ENCODE results near the gene DHTKD1.
"Not testable (repeated sequence)": the region's sequence is repeated elsewhere in the genome, so short reads cannot be mapped to it uniquely, and the experiment has no call there.

Gene DHTKD1

GRCh38 chr10:12063483-12063818, 5.3 kb upstream of the DHTKD1 start:
- DNase-seq (ENCODE audit: low read depth), result no peak
- H3K4me3 ChIP-seq (ENCODE audit: low read length), result no peak overlapping the region
- no peak for TF ChIP-seq CTCF (conservative IDR thresholded peaks at IDR 0.05; ENCODE audit: low read depth, low read length)

DNA sequence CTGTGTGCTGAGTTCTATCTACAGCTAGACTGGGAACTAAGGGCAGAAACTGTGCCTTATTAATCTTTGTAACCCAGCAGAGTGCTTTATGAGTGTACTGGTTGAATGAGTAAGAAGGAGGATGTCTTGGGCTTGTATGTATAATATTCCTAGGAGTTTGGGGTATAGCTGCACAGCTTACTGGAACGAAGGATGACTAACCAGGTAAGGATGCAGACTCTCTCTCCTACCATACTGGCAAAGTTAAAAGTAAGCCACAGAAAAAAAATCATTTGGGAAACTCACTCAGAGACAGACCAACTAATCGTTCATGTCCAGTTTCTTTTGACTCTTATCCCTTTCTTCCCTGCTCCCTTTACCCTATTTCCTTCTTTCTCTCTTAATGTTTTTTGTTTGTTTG, 1.4 kb upstream of the DHTKD1 start:
- no peak for DNase-seq (ENCODE audit: low read depth)
- no peak for TF ChIP-seq CTCF (conservative IDR thresholded peaks at IDR 0.05; ENCODE audit: low read depth, low read length)
- no peak overlapping the region for H3K4me3 ChIP-seq (ENCODE audit: low read length)

GRCh38 chr10:12071441-12071840, 2.7 kb downstream of the DHTKD1 start:
- DNase-seq (ENCODE audit: low read depth); H3K4me3 ChIP-seq (ENCODE audit: low read length): not testable (repeated sequence)

DNA sequence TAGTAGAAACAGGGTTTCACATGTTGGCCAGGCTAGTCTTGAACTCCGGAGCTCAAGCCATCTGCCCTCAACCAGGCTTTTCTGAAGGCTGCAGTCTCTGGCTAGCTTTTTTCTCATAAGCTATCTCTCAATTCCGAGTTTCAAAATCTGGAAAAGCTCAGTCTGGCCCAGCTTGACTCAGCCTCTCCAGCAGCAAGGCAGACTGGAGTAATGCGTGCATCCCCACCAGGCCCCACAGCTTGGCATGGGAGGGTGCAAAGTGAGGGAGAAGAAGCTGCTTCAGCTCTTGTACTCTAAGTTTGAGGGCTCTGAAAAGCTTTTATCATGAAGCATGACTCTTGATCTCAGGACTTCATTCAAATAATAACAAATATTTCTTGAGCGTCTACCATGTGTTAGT, 4.8 kb downstream of the DHTKD1 start:
- no peak for TF ChIP-seq CTCF (conservative IDR thresholded peaks at IDR 0.05; ENCODE audit: low read depth, low read length)
- DNase-seq (ENCODE audit: low read depth), result no peak
- no peak overlapping the region for H3K4me3 ChIP-seq (ENCODE audit: low read length)

GRCh38 chr10:12077580-12078180, 8.9 kb downstream of the DHTKD1 start:
- H3K4me3 ChIP-seq (ENCODE audit: low read length), result no peak overlapping the region

GRCh38 chr10:12081470-12081869, 12.7 kb downstream of the DHTKD1 start:
- no peak for DNase-seq (ENCODE audit: low read depth)
- H3K4me3 ChIP-seq (ENCODE audit: low read length), result no peak overlapping the region
- TF ChIP-seq CTCF (conservative IDR thresholded peaks at IDR 0.05; ENCODE audit: low read depth, low read length), result no peak

More at GRCh38 chr10:12077580-12078180, 8.9 kb downstream of the DHTKD1 start:
- TF ChIP-seq CTCF (conservative IDR thresholded peaks at IDR 0.05; ENCODE audit: low read depth, low read length), result no peak
- DNase-seq (ENCODE audit: low read depth), result no peak

DNA sequence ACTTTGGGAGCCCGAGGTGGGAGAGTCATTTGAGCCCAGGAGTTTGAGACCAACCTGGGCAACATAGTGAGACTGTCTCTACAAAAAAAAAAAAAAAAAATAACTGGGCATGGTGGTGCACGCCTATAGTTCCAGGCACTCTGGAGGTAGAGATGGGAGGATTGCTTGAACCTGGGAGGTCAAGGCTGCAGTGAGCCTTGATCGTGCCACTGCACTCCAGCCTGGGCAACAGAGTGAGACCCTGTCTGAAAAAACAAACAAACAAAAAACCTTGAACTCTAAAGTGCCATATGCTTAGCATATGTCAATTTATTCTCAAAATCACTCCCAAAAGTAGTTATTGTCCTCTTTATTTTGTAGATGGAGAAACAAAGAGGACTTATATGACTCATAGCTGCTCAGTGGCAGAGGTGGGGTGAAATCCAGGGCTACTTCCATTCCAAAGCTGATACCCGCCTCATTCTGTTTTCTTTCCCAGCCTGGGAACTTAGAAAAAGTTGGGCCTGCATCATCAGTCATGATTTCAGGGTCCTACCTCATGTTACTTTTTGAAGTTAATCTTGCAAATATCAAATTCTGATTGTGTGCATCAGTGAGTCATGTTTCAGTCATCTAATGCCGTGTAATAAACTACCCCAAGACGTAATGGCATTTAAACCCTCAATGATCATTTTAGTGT, 13.3 kb downstream of the DHTKD1 start:
- TF ChIP-seq CTCF (conservative IDR thresholded peaks at IDR 0.05; ENCODE audit: low read depth, low read length), result no peak
- no peak overlapping the region for H3K4me3 ChIP-seq (ENCODE audit: low read length)
- no peak for DNase-seq (ENCODE audit: low read depth)
